ENCODE results near the gene SMIM14.
A peak's percentile ranks its signal among the peaks of the same experiment; 100 is the strongest.
"Not testable (repeated sequence)": the region's sequence is repeated elsewhere in the genome, so short reads cannot be mapped to it uniquely, and the experiment has no call there.

SMIM14 gene

DNA sequence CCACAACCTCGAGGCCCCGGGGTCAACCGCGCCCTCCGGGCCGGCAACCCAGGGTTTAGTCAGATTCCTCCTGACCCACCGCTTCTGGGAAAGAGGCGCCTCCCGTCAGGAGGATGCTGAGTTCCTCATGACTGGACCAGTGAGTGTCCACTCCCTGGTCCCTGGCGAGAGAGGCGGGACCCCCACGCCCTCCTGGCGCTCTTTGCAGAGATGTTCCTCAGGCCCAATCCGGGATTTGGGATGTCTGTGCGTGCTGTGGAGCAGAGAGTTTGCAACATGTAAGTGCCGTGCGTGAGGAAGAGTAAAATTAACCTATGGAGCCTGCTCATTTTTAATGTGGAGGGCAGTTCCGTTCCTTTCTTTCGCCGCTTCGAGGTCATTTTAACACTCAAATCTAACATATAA is 110.6 kb downstream of the SMIM14 start:
- DNase-seq: no peak

GRCh38 chr4:39527296-39528060 is 111.2 kb downstream of the SMIM14 start, which contains the start of gene UGDH:
TSS of gene UGDH (minus strand) at chr4:39527439. CDS start at chr4:39521512, 5,927 bp downstream.
- DNase-seq: peak; percentile 92 to 94

DNA sequence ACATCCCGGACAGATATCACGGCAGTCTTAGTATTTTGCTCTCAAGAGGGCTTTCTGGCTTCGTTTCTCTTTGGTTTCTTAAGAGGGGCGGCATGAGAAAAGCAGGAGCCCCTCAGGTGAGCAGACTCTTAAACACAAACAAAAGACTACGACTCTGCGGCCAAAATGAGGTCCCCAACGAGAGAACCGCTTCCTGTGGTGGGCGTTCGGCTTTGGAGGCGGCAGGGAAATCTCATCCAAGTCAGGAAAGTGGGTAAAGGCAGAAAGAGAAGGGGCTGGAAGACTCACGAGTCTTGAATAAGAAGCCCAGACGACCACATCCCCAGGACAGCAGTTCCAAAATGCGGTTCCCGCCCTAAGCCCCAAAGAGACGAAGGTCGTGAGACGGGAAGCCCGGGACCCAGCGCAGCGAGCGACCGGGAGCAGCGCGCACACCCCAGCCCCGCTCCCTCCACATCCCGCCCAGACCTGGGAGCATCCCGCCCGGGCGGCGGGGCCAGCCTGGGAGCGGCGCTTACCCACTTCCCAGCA is 111.8 kb downstream of the SMIM14 start:
- peak; percentile 25 to 54 for DNase-seq

DNA sequence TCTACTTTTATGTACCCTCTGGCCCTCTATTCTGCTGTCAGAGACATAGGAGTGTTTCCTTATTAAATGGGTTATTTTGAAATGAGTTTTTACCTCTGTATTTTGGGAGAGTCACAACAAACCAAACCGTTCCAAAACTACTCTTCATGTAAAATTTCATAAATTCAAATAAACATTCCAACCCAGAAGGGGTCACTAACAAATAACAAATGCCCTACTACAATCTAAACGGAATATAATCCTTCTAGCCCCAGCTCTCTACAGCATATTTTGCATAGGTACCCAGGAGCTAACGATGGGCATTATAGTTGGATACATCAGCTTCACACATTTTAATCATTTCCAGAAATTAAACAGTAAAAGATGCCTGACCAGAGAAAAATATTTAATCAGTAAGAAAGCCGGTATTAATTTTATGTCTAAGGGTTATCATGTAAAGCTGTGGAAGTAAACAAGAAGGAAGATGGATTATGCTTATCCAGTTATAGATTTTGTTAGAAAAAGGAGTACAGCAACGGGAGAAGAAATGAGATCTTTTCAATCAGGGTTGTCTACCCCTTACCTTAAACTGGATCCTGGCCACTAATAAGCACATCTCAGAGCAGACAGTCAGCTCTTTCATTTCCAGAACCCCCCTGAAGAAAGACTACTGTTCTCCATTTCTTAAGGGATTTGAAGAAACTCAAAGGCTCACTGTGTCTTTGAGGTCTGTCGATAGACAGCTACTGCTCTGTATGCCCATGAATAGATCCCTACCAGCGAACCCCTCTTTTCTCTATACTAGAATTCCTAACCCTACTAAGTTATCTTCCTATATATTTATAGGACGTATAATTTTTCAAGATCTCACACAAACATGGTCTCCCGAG is 112.6 kb downstream of the SMIM14 start:
- no peak for DNase-seq

GRCh38 chr4:39524161-39524957 is 114.3 kb downstream of the SMIM14 start:
- DNase-seq: no peak

DNA sequence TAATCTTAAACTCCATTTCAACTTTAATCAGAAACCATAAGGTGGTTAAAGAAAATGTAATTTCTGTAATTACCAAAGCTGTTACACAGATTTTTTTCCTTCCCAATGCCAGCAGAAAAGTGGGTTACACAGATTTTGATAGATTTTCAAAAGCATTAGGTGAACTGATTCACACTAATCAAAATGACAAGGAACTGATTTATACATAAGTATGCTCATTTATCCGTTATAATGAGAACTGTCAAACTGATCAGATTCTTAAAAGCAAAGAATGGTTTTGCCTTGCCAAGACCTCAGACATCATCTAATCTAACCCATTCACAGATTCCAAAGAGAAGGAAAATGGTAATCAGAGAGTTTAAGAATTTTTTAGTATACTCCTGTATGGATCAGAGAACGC is 116.6 kb downstream of the SMIM14 start:
- DNase-seq: no peak

DNA sequence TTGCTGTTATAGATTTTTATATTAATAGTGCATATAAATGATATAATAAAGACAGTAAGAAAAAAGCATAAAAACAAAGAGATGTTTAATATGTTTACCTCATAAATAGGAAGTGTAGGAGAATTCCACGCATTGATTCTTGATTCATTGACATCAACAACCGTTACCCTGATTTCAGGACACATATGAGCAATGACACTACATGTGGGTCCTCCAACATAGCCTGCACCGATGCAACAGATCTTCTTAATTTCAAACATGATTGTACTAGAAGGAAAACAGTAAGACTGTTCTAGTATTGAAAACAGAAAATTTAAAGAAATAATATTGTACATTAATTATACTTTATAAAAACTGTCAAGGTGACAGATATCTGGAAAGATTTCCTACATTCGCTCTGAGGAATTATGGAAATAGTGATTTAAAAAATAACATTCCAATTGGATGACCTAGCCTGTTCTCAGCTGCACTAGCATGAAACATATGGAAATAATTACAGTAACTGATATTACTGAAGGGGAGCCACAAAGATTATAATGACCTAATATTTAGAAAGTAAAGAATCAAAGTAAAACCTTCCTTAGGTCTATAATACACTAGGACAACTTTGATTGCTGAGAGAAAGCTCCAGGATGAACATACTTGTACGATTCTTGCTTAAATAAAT is 117.3 kb downstream of the SMIM14 start:
- DNase-seq: no peak

GRCh38 chr4:39518484-39518883 is 120.2 kb downstream of the SMIM14 start:
- DNase-seq: no peak

GRCh38 chr4:39516407-39516966 is 122.2 kb downstream of the SMIM14 start:
- DNase-seq: no peak

- not testable (repeated sequence) for DNase-seq
Measured at GRCh38 chr4:39515669-39516401, 122.8 kb downstream of the SMIM14 start.

- DNase-seq: no peak
Measured at GRCh38 chr4:39514888-39515401, 123.7 kb downstream of the SMIM14 start.

DNA sequence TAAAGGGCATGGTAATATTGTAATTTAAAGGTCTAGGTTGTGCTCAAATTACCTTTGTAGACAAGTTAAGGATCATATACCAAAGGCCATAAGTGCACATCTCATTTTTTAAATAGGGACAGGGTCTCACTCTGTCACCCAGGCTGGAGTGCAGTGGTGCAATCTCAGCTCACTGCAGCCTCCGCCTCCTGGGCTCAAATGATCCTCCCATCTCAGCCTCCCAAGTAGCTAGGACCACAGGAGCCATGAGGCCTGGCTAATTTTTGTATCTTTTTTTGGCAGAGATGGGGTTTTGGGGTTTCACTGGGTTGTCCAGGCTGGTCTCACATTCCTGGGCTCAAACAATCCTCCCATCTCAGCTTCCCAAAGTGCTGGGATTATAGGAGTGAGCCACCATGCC is 124.4 kb downstream of the SMIM14 start:
- DNase-seq: not testable (repeated sequence)

- no peak for DNase-seq
Measured at GRCh38 chr4:39510348-39510929, 128.2 kb downstream of the SMIM14 start.

- no peak for DNase-seq
Measured at GRCh38 chr4:39505581-39505980, 133.1 kb downstream of the SMIM14 start.

- DNase-seq: no peak
Measured at GRCh38 chr4:39504538-39504937, 134.1 kb downstream of the SMIM14 start.

GRCh38 chr4:39502664-39503035 is 136.0 kb downstream of the SMIM14 start:
- DNase-seq: not testable (repeated sequence)

GRCh38 chr4:39502019-39502663 is 136.5 kb downstream of the SMIM14 start:
- no peak for DNase-seq

DNA sequence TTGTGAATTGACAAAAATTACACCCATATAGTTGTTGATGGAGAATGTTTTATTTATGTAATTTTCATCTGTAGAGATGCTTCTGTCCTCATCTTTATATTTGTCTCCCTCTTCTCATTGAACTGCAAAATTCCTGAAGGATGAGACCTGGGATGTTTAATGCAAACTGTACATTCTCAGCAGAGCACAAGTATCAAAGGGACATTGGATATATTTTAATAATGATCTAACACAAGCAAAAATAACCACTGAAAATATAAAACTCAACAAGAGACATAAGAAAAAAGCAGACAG is 140.0 kb downstream of the SMIM14 start:
- DNase-seq: no peak

GRCh38 chr4:39497909-39498726 is 140.5 kb downstream of the SMIM14 start:
- DNase-seq: no peak
